Natural killer cell (primary cell): ENCODE measurements around the gene FARS2. TPM values are rescaled to one million over a fixed set of nuclear protein-coding genes. Genes with fewer than 3 reads are reported as not detected.

ENCODE experiments used
- ATAC-seq, 3 donors: fragments of 150-1000 bp in 2 of 3; fragments of 200-7000 bp in 1 of 3; cut with Tn5 transposase; 1 replicate in 1 of 3; 2 replicates in 2 of 3; pipeline ENCODE4 v1.10.0; 2021; ENCODE audit warnings: mild to moderate bottlenecking in 2 of 3, moderate library complexity in 2 of 3
- DNase-seq, 2 donors: peaks; one replicate each; pipeline versions ENCODE4 v3.0.0 to v3.0.0-alpha.2; 2013 to 2021; ENCODE audit warnings: mixed read lengths in 1 of 2
- H3K27ac ChIP-seq: one replicate; pipeline ENCODE4 v1.5.1; 2013; ENCODE audit warnings: mild to moderate bottlenecking, low read length
- H3K27me3 ChIP-seq: one replicate; pipeline ENCODE4 v1.6.1; 2013; ENCODE audit warnings: low read length; ENCODE audit not compliant: control insufficient read depth, insufficient read depth
- H3K36me3 ChIP-seq: one replicate; pipeline ENCODE4 v1.6.1; 2013; ENCODE audit warnings: low read length; ENCODE audit not compliant: control insufficient read depth, insufficient read depth
- H3K4me1 ChIP-seq: one replicate; pipeline ENCODE4 v1.6.1; 2013; ENCODE audit warnings: low read length; ENCODE audit not compliant: control insufficient read depth, insufficient read depth
- H3K4me3 ChIP-seq: one replicate; pipeline ENCODE4 v1.5.1; 2013; ENCODE audit warnings: low read length
- H3K9me3 ChIP-seq: one replicate; pipeline ENCODE4 v1.6.1; 2013; ENCODE audit warnings: low read length; ENCODE audit not compliant: control insufficient read depth, insufficient read depth
- H3K27ac Mint-ChIP-seq, 2 donors: one replicate each; pipeline ENCODE4 v1.8.0; 2022; ENCODE audit warnings: mild to moderate bottlenecking in 2 of 2, mixed read lengths in 2 of 2, moderate library complexity in 1 of 2
- H3K27me3 Mint-ChIP-seq, 2 donors: one replicate each; pipeline ENCODE4 v1.8.0; 2022; ENCODE audit warnings: low read depth in 2 of 2, mixed read lengths in 2 of 2
- H3K36me3 Mint-ChIP-seq: one replicate; pipeline ENCODE4 v1.8.0; 2022; ENCODE audit warnings: mixed read lengths
- H3K4me1 Mint-ChIP-seq, 2 donors: one replicate each; pipeline ENCODE4 v1.8.0; 2022; ENCODE audit warnings: mixed read lengths in 2 of 2
- H3K4me3 Mint-ChIP-seq: one replicate; pipeline ENCODE4 v1.8.0; 2022; ENCODE audit warnings: mild to moderate bottlenecking, moderate library complexity, mixed read lengths
- H3K9me3 Mint-ChIP-seq, 2 donors: one replicate each; pipeline ENCODE4 v1.8.0; 2022; ENCODE audit warnings: mixed read lengths in 2 of 2
- CTCF ChIP-seq: fragments of 200-600 bp; IDR thresholded peaks from one replicate; pipeline ENCODE4 v1.8.0; 2022; ENCODE audit warnings: antibody characterized with exemption
- WGBS: methylation state at CpG from one replicate; pipeline ENCODE4 v1.1.7; 2013; ENCODE audit warnings: missing lambda C conversion rate; ENCODE audit not compliant: insufficient coverage; 5-methylcytosine and 5-hydroxymethylcytosine counted together
- intact Hi-C: fragments of 100-400 bp; cut with micrococcal nuclease; formaldehyde crosslinking; loops from one replicate; pipeline ENCODE4 v1.14.2; 2022
- total RNA-seq, 4 donors: library from RNA; stranded (reverse); fragments of 120-200 nt in 1 of 4; gene quantifications; one replicate each; pipeline versions ENCODE4 v1.2.3 to v1.2.4, GENCODE V29; 2013 to 2022

Gene FARS2
- total RNA-seq, 3 donors from 2014 or later (not counting 1 experiment from before 2014, with no cell fraction given) = 15.3 to 24.8 (median 22.7) TPM

DNA sequence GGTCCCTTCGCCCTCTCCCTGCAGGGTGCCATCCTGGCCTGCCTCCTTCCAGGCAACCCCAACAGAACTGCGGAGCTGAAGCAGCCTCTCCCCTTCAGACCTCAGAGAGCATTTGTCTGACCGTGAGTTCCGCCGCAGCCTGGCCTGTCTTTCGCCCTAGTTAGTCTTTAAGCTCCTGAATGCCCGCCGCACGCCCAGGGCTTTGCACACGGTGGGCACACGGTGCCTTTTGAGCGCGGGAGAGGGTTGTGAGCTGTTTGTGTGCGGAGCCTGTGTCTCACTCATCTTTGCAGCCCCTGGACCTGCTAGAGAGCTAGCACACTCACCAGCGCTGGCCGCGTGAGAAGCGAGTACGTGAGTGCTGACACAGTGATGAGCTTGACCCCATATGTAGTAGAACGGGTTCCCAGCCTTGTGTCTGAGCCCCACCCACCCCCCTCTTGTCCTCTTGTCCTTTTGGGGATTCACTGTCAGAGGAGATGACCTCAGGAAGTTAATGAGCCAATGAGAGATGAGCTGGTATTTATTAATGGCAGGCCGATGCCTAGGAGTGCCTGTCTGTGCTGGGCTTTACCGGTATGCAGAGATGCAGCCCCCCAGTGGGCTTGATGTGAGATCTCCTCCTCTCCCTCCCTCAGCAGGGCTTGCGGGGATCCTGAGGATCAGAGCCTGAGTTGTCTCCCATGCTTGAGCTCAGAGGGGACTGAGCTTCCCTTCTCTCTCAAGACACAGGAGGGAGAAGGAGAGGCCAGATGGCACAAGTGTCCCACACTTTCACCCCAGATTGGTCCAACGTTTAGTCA is 249.2 kb downstream of the FARS2 start:
- H3K9me3 Mint-ChIP-seq = no peaks in the 10 kb centered on the region
- ATAC-seq = no peak

GRCh38 chr6:5511954-5512353 is 250.6 kb downstream of the FARS2 start:
- no peak for ATAC-seq
- peaks cover 46 to 54% of the 10 kb centered on the region in 2 donors for H3K4me1 Mint-ChIP-seq

More for the DNA sequence above, 249.2 kb downstream of the FARS2 start:
- WGBS = 98% methylated on average over 24 of the region's 24 CpGs
- Histone ChIP-seq H3K27ac (no peak overlapping the region), H3K36me3 (no peaks in the 10 kb centered on the region), H3K27me3 (no peaks in the 10 kb centered on the region), H3K4me1 (peaks cover 25% of the 10 kb centered on the region), H3K4me3 (no peak overlapping the region), H3K9me3 (no peaks in the 10 kb centered on the region)
- intact Hi-C loops = loop anchor here (10.0 kb wide), 1 partner anchor 494 kb away; the partner anchor contains the start of gene NRN1
- peaks cover 46 to 54% of the 10 kb centered on the region in 2 donors for H3K4me1 Mint-ChIP-seq
- no peak overlapping the region for H3K4me3 Mint-ChIP-seq
- no peak for DNase-seq
- H3K36me3 Mint-ChIP-seq = no peaks in the 10 kb centered on the region
- H3K27ac Mint-ChIP-seq = no peak overlapping the region
- TF ChIP-seq CTCF = no peak
- H3K27me3 Mint-ChIP-seq = peaks cover 0 to 3% of the 10 kb centered on the region in 2 donors

DNA sequence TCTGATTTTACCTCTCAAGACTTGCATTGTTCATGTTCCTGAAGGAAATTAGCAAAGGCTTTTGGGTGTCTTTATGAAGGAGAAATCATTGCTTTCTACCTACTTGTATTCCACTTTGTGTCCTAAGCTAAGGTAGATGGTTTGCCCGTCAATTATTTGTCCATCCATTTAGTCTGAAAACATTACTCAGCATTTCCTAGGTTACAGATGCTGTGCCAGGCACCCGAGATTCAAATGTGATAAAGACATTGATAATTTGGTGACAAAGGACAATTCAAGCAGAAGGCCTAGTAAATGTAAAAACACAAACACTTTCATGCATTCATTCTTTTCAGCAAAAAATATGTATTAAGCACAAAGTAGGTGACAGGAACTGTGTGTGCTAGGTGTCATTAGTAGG is 251.1 kb downstream of the FARS2 start:
- Histone ChIP-seq H3K36me3 (no peaks in the 10 kb centered on the region), H3K4me3 (no peak overlapping the region), H3K4me1 (peaks cover 29% of the 10 kb centered on the region), H3K27me3 (no peaks in the 10 kb centered on the region), H3K27ac (no peak overlapping the region), H3K9me3 (no peaks in the 10 kb centered on the region)
- no peak for TF ChIP-seq CTCF
- DNase-seq (no peak), ATAC-seq (no peak)
- H3K9me3 Mint-ChIP-seq = no peaks in the 10 kb centered on the region
- intact Hi-C loops = loop anchor here (10.0 kb wide), 1 partner anchor 492 kb away; the partner anchor contains the start of gene NRN1
- no peaks in the 10 kb centered on the region for H3K36me3 Mint-ChIP-seq
- H3K27ac Mint-ChIP-seq = no peak overlapping the region
- no CpG with 5 or more reads among the region's 2 CpGs for WGBS
- H3K4me1 Mint-ChIP-seq = peaks cover 44 to 51% of the 10 kb centered on the region in 2 donors
- peaks cover 0 to 3% of the 10 kb centered on the region in 2 donors for H3K27me3 Mint-ChIP-seq
- H3K4me3 Mint-ChIP-seq = no peak overlapping the region

More at GRCh38 chr6:5511954-5512353, 250.6 kb downstream of the FARS2 start:
- Histone ChIP-seq H3K27ac (no peak overlapping the region), H3K4me3 (no peak overlapping the region), H3K9me3 (no peaks in the 10 kb centered on the region), H3K27me3 (no peaks in the 10 kb centered on the region), H3K36me3 (no peaks in the 10 kb centered on the region), H3K4me1 (peaks cover 26% of the 10 kb centered on the region)
- no peak for DNase-seq
- no peak for TF ChIP-seq CTCF
- no peaks in the 10 kb centered on the region for H3K9me3 Mint-ChIP-seq
- peaks cover 0 to 3% of the 10 kb centered on the region in 2 donors for H3K27me3 Mint-ChIP-seq
- WGBS = 65% methylated on average over 3 of the region's 3 CpGs
- H3K4me3 Mint-ChIP-seq = no peak overlapping the region
- H3K27ac Mint-ChIP-seq = no peak overlapping the region
- H3K36me3 Mint-ChIP-seq = no peaks in the 10 kb centered on the region
- intact Hi-C loops = loop anchor here (10.0 kb wide), 1 partner anchor 493 kb away; the partner anchor contains the start of gene NRN1
